Measurements from ENCODE around the gene MED13L.

The MED13L gene

GRCh38 chr12:116277467-116278278 is at the start of gene MED13L:
MED13L (minus strand) TSS chr12:116277693; CDS start chr12:116277131, 562 bp downstream.
- in situ Hi-C loops (cut with HindIII; ENCODE audit: low sequenced_read_pairs) = no loop called here

GRCh38 chr12:116325336-116325664 is 47.8 kb upstream of the MED13L start:
- in situ Hi-C loops (cut with HindIII; ENCODE audit: low sequenced_read_pairs) = no loop called here

- in situ Hi-C loops (cut with HindIII; ENCODE audit: low sequenced_read_pairs) = no loop called here
Measured at GRCh38 chr12:116324654-116325335, 47.3 kb upstream of the MED13L start.

GRCh38 chr12:116323406-116324386 is 46.2 kb upstream of the MED13L start:
- in situ Hi-C loops (cut with HindIII; ENCODE audit: low sequenced_read_pairs) = no loop called here

GRCh38 chr12:116321913-116322312 is 44.4 kb upstream of the MED13L start:
- in situ Hi-C loops (cut with HindIII; ENCODE audit: low sequenced_read_pairs) = no loop called here

- in situ Hi-C loops (cut with HindIII; ENCODE audit: low sequenced_read_pairs) = no loop called here
Measured at GRCh38 chr12:116320791-116321217, 43.3 kb upstream of the MED13L start.

- in situ Hi-C loops (cut with HindIII; ENCODE audit: low sequenced_read_pairs) = no loop called here
Measured at GRCh38 chr12:116319898-116320621, 42.6 kb upstream of the MED13L start.

- in situ Hi-C loops (cut with HindIII; ENCODE audit: low sequenced_read_pairs) = no loop called here
Measured at GRCh38 chr12:116319233-116319897, 41.9 kb upstream of the MED13L start.

GRCh38 chr12:116318576-116319232 is 41.2 kb upstream of the MED13L start:
- in situ Hi-C loops (cut with HindIII; ENCODE audit: low sequenced_read_pairs) = no loop called here

GRCh38 chr12:116317986-116318575 is 40.6 kb upstream of the MED13L start:
- in situ Hi-C loops (cut with HindIII; ENCODE audit: low sequenced_read_pairs) = no loop called here

GRCh38 chr12:116317139-116317538 is 39.6 kb upstream of the MED13L start:
- in situ Hi-C loops (cut with HindIII; ENCODE audit: low sequenced_read_pairs) = no loop called here

GRCh38 chr12:116314477-116314876 is 37.0 kb upstream of the MED13L start:
- in situ Hi-C loops (cut with HindIII; ENCODE audit: low sequenced_read_pairs) = no loop called here

GRCh38 chr12:116313194-116313927 is 35.9 kb upstream of the MED13L start:
- in situ Hi-C loops (cut with HindIII; ENCODE audit: low sequenced_read_pairs) = no loop called here

- in situ Hi-C loops (cut with HindIII; ENCODE audit: low sequenced_read_pairs) = no loop called here
Measured at GRCh38 chr12:116310082-116310481, 32.6 kb upstream of the MED13L start.

- in situ Hi-C loops (cut with HindIII; ENCODE audit: low sequenced_read_pairs) = no loop called here
Measured at GRCh38 chr12:116309343-116309742, 31.9 kb upstream of the MED13L start.

- in situ Hi-C loops (cut with HindIII; ENCODE audit: low sequenced_read_pairs) = no loop called here
Measured at GRCh38 chr12:116308647-116309046, 31.2 kb upstream of the MED13L start.

GRCh38 chr12:116306968-116307367 is 29.5 kb upstream of the MED13L start:
- in situ Hi-C loops (cut with HindIII; ENCODE audit: low sequenced_read_pairs) = no loop called here

GRCh38 chr12:116306506-116306905 is 29.0 kb upstream of the MED13L start:
- in situ Hi-C loops (cut with HindIII; ENCODE audit: low sequenced_read_pairs) = no loop called here
